CD4-positive, alpha-beta T cell (primary cell): ENCODE results near the gene TARS3. TPM values are rescaled to one million over a fixed set of nuclear protein-coding genes. Genes with fewer than 3 reads are reported as not detected.

Experiments
- ATAC-seq: fragments of 200-7000 bp; cut with Tn5 transposase; one replicate; pipeline ENCODE4 v1.10.0; 2022; ENCODE audit warnings: mild to moderate bottlenecking; ENCODE audit not compliant: poor library complexity
- CTCF ChIA-PET: fragments of 350-600 bp; sonication (Branson Sonifier 250); formaldehyde crosslinking; loops from one replicate; lab custom pipeline; 2021; ENCODE audit warnings: antibody characterized with exemption, inconsistent platforms; lab: Charles Lee
- POLR2A ChIA-PET: fragments of 350-600 bp; sonication (Branson Sonifier 250); formaldehyde crosslinking; loops from one replicate; lab custom pipeline; 2021; ENCODE audit warnings: antibody characterized with exemption, inconsistent platforms; lab: Charles Lee
- DNase-seq, 14 experiments: peaks; one replicate each; pipeline ENCODE4 v3.0.0-alpha.2; 2013 to 2020; ENCODE audit warnings: mixed read lengths in 2 of 14
- H3K27ac ChIP-seq, 2 donors: one replicate each; pipeline versions ENCODE4 v1.5.1 to v1.7.0; 2013; ENCODE audit warnings: low read length in 2 of 2, low read depth in 1 of 2, mild to moderate bottlenecking in 1 of 2
- H3K27me3 ChIP-seq, 2 experiments: 1 replicate in 1 of 2; 2 replicates in 1 of 2; pipeline versions ENCODE4 v1.6.1 to v1.7.0; 2013; ENCODE audit warnings: low read length in 2 of 2, control low read depth in 1 of 2, mild to moderate bottlenecking in 1 of 2, moderate library complexity in 1 of 2; ENCODE audit not compliant: insufficient read depth in 2 of 2, control insufficient read depth in 1 of 2
- H3K36me3 ChIP-seq: one replicate; pipeline ENCODE4 v1.6.1; 2013; ENCODE audit warnings: low read length, control low read depth; ENCODE audit not compliant: insufficient read depth
- H3K4me1 ChIP-seq: one replicate; pipeline ENCODE4 v1.6.1; 2013; ENCODE audit warnings: low read length, control low read depth; ENCODE audit not compliant: insufficient read depth
- H3K4me3 ChIP-seq: one replicate; pipeline ENCODE4 v1.5.1; 2013; ENCODE audit warnings: mild to moderate bottlenecking, low read length, moderate library complexity
- H3K9me3 ChIP-seq, 2 experiments: 1 replicate in 1 of 2; 2 replicates in 1 of 2; pipeline versions ENCODE4 v1.6.1 to v1.7.0; 2013; ENCODE audit warnings: low read length in 2 of 2, mild to moderate bottlenecking in 2 of 2, control low read depth in 1 of 2, moderate library complexity in 1 of 2; ENCODE audit not compliant: control insufficient read depth in 1 of 2, insufficient read depth in 1 of 2
- H3K27ac Mint-ChIP-seq: one replicate; pipeline ENCODE4 v1.8.0; 2020; ENCODE audit warnings: mixed read lengths
- H3K27me3 Mint-ChIP-seq: one replicate; pipeline ENCODE4 v1.8.0; 2021; ENCODE audit warnings: mixed read lengths
- H3K36me3 Mint-ChIP-seq: one replicate; pipeline ENCODE4 v1.8.0; 2021; ENCODE audit warnings: low read depth, mixed read lengths
- H3K4me1 Mint-ChIP-seq: one replicate; pipeline ENCODE4 v1.8.0; 2021; ENCODE audit warnings: low read depth, mixed read lengths
- H3K4me3 Mint-ChIP-seq: one replicate; pipeline ENCODE4 v1.8.0; 2020; ENCODE audit warnings: mild to moderate bottlenecking, mixed read lengths
- H3K9me3 Mint-ChIP-seq: one replicate; pipeline ENCODE4 v1.8.0; 2020; ENCODE audit warnings: mixed read lengths
- intact Hi-C, 2 experiments: fragments of 100-400 bp; cut with DNase I in 1 of 2; cut with micrococcal nuclease in 1 of 2; formaldehyde crosslinking; loops; one replicate each; pipeline versions ENCODE4 v1.15.1 to v1.9.0; 2023 to 2025; cut with DNase I, micrococcal nuclease
- total RNA-seq, 174 experiments: library from RNA in 2 of 174; stranded (reverse) in 2 of 174; gene quantifications; one replicate each; pipeline ENCODE4 v1.2.3 and lab custom pipeline; 2021 to 2026
- TF ChIP-seq, protein P1 (sequence below): fragments of 200-600 bp; IDR thresholded peaks from one replicate; pipeline ENCODE4 v1.8.0; 2022; ENCODE audit warnings: antibody characterized with exemption, mild to moderate bottlenecking

TARS3 gene
- total RNA-seq, 2 experiments from 2014 or later = 16.6 to 18.1 TPM

DNA sequence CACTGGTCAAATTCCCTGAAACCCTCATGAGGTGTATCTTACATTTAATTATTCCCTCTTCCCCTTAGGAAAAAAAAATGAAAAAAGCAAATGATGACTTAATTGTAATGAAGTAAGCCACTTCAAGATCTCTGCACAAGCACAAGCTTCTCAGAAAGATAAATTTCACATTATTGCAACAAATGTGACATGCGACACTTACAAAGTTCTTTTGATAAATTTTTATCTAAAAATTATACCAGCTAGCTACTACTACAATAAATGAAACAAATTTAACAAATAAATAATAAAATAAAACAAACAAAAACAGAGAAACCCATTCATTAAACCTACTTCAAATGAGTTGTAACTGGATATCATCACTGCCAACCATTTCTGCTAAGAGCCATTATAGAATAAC lies 62.1 kb downstream of the TARS3 start:
- Mint-ChIP-seq H3K9me3 (no peaks in the 10 kb centered on the region), H3K27me3 (no peaks in the 10 kb centered on the region), H3K36me3 (peaks cover 46% of the 10 kb centered on the region), H3K27ac (no peak overlapping the region), H3K4me3 (no peak overlapping the region), H3K4me1 (no peaks in the 10 kb centered on the region)
- peaks cover 27% of the 10 kb centered on the region for H3K36me3 ChIP-seq
- no peak overlapping the region for H3K4me3 ChIP-seq
- TF ChIP-seq, protein P1, sequence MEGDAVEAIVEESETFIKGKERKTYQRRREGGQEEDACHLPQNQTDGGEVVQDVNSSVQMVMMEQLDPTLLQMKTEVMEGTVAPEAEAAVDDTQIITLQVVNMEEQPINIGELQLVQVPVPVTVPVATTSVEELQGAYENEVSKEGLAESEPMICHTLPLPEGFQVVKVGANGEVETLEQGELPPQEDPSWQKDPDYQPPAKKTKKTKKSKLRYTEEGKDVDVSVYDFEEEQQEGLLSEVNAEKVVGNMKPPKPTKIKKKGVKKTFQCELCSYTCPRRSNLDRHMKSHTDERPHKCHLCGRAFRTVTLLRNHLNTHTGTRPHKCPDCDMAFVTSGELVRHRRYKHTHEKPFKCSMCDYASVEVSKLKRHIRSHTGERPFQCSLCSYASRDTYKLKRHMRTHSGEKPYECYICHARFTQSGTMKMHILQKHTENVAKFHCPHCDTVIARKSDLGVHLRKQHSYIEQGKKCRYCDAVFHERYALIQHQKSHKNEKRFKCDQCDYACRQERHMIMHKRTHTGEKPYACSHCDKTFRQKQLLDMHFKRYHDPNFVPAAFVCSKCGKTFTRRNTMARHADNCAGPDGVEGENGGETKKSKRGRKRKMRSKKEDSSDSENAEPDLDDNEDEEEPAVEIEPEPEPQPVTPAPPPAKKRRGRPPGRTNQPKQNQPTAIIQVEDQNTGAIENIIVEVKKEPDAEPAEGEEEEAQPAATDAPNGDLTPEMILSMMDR = no peak
- H3K27ac ChIP-seq = no peak overlapping the region
- no peaks in the 10 kb centered on the region for H3K4me1 ChIP-seq
- intact Hi-C loops = no loop called here
- no peaks in the 10 kb centered on the region for H3K27me3 ChIP-seq
- DNase-seq = no peak
- POLR2A ChIA-PET = no interaction called here
- no peaks in the 10 kb centered on the region for H3K9me3 ChIP-seq
- CTCF ChIA-PET = no interaction called here
- no peak for ATAC-seq

DNA sequence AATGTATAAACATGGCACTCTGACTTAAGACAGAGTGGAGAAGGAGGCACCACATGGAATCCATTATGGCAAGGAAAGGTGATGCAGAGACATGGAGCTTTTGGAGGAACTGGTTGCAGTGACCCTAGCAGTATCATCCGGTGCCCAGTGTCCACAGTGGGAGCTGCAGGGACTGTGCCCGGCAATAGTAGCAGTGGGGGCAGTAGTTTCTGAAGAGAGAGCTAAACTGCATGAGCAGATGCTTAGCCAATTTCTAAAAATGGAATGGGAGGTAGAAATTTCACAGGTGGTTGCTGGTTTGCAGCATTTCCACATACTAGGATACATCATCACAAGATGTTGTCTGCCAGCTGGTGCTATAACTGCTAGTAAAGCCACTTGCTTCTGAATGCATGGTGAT lies 64.3 kb downstream of the TARS3 start:
- Mint-ChIP-seq H3K36me3 (peaks cover 52% of the 10 kb centered on the region), H3K4me3 (no peak overlapping the region), H3K9me3 (no peaks in the 10 kb centered on the region), H3K27me3 (no peaks in the 10 kb centered on the region), H3K27ac (no peak overlapping the region), H3K4me1 (no peaks in the 10 kb centered on the region)
- ChIA-PET POLR2A (no interaction called here), CTCF (no interaction called here)
- H3K4me1 ChIP-seq = no peaks in the 10 kb centered on the region
- ATAC-seq (no peak), DNase-seq (no peak)
- H3K27ac ChIP-seq = no peak overlapping the region
- H3K9me3 ChIP-seq = no peaks in the 10 kb centered on the region
- no peaks in the 10 kb centered on the region for H3K27me3 ChIP-seq
- TF ChIP-seq, protein P1 = no peak
- H3K4me3 ChIP-seq = no peak overlapping the region
- peaks cover 37% of the 10 kb centered on the region for H3K36me3 ChIP-seq
- intact Hi-C loops = no loop called here

DNA sequence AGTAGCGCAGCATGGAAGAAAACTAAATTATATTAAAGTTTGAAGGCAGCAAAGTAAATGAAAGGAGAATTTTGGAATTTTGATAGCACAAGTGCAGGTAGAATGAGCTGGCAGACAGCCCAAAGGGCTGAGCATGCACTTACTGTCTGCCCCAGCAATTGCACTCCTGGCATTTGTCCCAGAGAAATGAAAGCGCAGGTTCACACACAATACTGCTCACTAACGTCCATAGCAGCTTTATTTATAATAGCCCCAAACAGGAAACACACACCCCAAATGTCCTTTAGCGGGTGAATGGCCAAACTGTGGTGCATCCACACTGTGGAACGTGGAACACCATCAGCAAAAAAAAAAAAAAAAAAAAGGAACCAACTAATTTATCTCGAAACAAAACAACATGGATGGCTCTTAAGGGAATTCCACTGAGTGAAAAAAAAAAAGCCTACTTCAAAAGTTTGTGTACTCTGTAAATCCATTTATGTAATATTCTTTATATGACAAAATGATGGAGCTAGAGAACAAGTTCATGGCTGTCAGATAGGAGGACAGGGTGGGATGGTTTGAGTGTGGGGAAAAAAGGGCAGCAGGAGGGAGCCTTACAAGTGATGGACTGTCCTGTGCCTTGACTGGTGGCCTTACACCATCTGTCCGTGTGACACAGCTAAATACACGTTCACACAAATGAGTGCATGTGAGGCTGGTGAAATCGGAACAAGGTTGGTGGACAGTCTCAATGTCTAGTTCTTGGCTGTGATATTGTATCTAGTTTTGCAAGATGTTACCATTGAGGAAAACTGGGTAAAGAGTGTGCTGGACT lies 66.1 kb downstream of the TARS3 start:
- peaks cover 3% of the 10 kb centered on the region for H3K4me1 ChIP-seq
- intact Hi-C loops = no loop called here
- ATAC-seq = no peak

More for the DNA sequence above, 66.1 kb downstream of the TARS3 start:
- TF ChIP-seq, protein P1 = no peak
- Mint-ChIP-seq H3K36me3 (peaks cover 44% of the 10 kb centered on the region), H3K27ac (no peak overlapping the region), H3K4me1 (peaks cover 7% of the 10 kb centered on the region), H3K27me3 (no peaks in the 10 kb centered on the region), H3K4me3 (no peak overlapping the region), H3K9me3 (no peaks in the 10 kb centered on the region)
- CTCF ChIA-PET = no interaction called here
- Histone ChIP-seq H3K27ac (no peak overlapping the region), H3K36me3 (peaks cover 33% of the 10 kb centered on the region), H3K4me3 (no peak overlapping the region), H3K9me3 (no peaks in the 10 kb centered on the region), H3K27me3 (no peaks in the 10 kb centered on the region)
- POLR2A ChIA-PET = no interaction called here
- DNase-seq = no peak
